HG03442 (cell line): ENCODE measurements around the gene SIRT5.

Experiments used
- ATAC-seq: cut with Tn5 transposase; IDR thresholded peaks from one replicate; pipeline ENCODE4 v1.9.1; 2021; ENCODE audit warnings: mild to moderate bottlenecking, moderate library complexity; ENCODE audit not compliant: unreplicated experiment

Gene SIRT5

DNA sequence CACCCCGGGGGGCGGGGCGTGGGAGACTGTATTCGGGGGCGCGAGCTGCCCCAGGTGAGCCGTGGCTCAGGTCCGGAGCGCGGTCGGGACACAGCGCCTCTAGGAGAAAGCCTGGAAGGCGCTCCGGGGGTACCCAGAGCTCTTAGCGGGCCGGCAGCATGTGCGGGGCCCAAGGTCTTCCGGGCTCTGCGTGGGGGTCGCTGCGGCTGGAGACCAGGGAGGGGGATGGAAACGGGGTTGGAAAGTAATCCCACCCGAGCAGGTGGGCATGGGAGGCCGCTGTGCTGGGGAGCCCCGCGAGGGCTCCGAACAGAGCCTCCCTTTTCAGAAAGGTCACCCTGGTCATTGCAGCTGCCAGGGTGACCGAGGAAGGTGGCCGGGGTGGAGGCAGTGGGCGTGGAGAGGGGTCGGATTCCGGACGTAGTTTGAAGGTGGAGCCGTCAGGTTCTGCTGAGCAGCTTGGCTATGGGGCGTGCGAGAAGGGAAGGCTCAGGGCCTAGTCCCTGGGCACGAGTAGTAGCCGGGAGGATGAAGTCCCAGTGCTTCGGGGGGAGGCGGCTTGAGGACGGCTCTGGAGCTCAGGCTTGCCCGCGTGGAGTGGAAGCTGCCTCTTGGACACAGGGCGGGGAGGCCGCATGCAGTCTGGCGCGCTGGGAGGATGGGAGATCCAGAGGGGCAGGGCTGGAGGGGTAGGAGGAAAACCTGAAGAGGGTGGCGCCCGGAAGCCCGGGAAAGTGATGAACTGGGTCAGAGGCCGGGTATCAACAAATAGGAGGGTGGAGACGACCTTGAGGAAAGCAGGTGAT is at the start of gene SIRT5:
Gene SIRT5 (plus strand): TSS at position 31 of the 806 bp plus-strand sequence. CDS start 9,510 bp downstream, outside the sequence.
- peak; percentile 53 for ATAC-seq

DNA sequence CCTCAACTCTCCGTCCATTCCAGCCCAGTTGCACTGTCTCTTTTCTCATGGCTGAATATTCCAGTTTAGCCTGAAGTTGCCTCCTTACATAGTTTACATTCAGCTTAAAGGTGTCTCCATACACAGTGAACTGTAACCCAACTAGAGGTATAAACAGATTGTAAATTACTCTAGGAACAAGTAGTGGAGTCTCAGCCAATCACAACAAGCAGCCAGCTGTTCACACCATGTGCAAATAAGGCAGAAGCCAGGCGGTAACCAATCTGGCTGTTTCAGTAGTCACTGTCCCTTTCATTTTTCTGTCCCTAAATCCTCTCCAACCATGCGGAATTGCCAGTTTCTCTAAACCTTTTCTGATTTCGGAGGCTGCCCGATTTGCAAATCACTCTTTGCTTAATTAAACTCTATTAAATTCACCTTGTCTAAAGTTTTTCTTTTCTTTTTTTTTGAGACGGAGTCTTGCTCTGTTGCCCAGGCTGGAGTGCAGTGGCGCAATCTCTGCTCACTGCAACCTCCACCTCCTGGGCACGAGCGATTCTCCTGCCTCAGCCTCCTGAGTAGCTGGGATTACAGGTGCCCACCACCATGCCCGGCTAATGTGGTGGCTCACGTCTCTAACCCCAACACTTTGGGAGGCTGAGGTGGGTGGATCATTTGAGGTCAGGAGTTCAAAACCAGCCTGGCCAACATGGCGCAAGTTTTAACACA is 49.4 kb upstream of the SIRT5 start:
- no peak for ATAC-seq

- no peak for ATAC-seq
Measured at GRCh38 chr6:13526357-13526726, 48.1 kb upstream of the SIRT5 start.

- peak; percentile 71 for ATAC-seq
Measured at GRCh38 chr6:13526727-13527670, 47.4 kb upstream of the SIRT5 start.

GRCh38 chr6:13527671-13528056 is 46.7 kb upstream of the SIRT5 start:
- no peak for ATAC-seq

DNA sequence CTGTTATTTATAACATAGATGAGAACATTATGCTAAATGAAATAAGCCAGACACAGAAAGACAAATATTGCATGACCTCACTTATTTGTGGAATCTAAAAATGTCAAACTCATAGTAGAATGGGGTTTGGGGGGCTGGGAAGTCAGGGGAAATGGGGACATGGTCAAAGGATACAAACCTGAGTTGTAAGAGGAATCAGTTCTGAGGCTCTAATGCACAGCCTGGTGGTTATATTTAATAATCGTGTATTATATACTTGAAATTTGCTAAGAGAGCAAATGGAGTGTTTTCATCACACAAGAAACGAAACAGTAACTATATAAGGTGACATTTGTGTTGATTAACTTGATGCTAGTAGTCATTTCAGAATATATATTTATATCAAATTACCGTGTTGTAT is 46.2 kb upstream of the SIRT5 start:
- ATAC-seq: no peak

DNA sequence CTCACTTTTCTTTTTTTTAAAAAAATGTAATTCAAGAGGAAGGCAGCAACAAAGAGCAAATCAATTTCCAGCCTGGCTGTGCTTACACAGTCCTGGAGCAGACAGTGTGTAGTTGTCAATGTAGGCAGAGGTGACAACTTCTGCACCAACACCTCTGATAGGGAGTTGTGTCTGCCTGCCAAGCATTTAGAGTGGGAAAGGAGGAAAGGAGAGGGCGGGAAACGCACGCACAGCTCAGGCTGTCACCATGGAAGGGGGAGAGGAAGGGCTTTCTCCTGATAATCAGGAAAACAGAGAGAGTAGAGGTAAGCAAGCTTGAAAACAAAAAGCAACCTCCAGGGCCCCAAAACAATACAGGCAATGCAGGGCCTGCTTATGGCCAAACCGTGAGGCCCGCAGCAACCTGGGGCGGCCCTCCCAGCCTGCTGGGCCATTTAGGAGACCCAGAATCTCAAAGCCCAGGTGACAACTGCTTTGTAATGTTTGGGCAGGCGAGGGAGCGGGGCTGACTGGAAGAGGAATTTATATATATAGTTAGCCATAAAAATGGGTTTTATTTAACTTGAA is 45.5 kb upstream of the SIRT5 start:
- ATAC-seq: no peak

GRCh38 chr6:13531956-13532355 is 42.4 kb upstream of the SIRT5 start:
- no peak for ATAC-seq

DNA sequence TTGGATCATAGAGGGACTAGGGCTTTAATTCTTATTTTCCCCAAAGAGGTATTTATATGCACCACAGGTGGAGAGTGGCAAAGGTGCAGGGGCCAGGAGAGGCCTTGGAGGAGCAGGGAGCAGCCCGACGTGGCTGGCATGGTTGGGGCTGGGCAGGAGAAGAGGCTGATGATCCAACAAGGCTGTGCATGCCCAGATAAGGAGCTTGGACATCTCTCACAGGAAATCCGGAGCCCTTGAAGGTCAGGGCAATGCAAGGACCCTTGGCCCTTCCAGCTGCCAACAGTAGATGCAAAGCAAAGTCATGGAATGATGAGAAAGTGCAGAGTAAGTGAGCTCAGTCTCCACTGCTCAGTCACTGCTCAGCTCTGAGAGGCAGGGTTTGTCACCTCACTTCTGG is 39.9 kb upstream of the SIRT5 start:
- no peak for ATAC-seq

GRCh38 chr6:13535306-13535705 is 39.1 kb upstream of the SIRT5 start:
- no peak for ATAC-seq

GRCh38 chr6:13536796-13537526 is 37.4 kb upstream of the SIRT5 start:
- no peak for ATAC-seq

DNA sequence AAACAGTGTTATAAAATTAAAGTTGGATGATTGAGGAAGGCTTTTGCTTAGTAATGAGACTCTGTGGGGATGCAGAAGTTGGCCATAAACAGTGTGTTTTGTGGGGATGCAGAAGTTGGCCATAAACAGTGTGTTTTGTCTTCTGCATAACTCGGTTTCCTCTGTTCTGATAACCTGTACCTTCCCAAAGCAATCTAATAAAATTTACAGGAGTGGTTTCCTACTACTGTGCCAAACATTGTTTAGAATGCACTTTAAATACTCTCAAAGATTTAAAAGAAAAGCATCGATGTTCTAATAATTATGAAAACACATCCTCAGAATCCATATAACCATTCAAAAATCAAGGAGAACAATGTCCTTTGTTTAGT is 36.9 kb upstream of the SIRT5 start:
- no peak for ATAC-seq

GRCh38 chr6:13538084-13538483 is 36.3 kb upstream of the SIRT5 start:
- no peak for ATAC-seq

DNA sequence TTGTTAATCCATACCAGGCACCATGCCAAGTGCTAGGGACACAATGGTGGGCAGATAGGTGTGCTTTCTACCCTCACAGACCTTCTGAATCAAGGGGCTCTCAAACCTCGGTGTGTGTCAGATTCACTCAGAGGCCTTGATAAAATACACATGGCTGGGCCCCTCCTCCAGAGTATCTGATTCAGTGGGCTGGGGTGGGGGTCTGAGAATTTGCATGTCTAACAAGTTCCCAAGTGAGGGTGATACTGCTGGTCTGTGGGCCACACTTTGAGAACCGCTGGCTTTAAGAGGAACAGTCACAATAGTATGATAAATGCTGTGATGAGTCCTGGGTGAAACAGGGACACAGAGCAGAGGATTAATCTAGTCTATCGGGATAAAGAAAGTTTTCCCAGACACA is 35.8 kb upstream of the SIRT5 start:
- no peak for ATAC-seq

DNA sequence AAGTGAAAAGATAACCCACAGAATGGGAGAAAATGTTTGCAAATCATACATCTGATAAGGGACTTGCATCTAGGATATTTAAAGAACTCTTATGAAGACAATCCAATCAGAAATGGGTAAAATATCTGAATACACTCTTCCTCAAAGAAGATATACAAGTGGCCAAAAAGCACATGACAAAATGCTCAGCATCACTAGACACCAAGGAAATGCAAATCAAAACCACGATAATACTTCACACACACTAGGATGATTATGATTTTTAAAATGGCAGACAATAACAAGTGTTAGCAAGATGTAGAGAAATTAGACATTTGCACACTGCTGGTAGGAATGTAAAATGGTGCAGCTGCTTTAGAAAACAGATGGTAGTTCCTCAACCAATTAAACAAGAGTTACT is 34.8 kb upstream of the SIRT5 start:
- no peak for ATAC-seq

- ATAC-seq: no peak
Measured at GRCh38 chr6:13541496-13541895, 32.9 kb upstream of the SIRT5 start.

DNA sequence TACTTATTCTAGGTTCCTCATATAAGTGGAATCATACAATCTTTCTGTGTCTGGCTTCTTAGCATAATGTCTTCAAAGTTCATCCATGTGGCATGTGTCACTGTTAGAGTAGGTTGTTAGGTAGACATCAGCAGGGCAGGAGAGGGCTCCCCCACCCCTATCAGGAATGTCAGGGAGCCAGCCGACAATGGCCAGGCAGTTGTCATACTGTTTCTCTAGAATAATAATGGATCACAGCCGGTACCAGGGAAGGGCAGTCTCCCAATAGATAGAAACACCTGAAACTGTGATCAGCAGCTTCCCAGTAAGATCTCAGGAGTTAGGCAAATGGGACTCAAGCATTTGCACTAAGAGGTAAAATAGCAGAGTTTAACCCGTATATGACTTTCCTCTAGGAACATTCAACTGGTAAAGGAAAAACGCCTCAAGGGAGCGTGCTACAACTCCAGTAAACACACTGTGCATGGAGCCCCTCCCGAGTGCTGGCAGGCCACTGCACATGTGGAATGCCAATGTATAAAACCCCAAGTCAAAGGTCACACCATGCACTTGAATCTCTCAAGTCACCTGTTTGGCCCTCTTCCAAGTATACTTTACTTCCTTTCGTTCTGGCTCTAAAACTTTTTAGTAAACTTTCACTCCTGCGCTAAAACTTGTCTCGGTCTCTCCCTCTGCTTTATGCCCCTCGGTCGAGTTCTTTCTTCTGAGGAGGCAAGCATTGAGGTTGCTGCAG is 29.8 kb upstream of the SIRT5 start:
- no peak for ATAC-seq

DNA sequence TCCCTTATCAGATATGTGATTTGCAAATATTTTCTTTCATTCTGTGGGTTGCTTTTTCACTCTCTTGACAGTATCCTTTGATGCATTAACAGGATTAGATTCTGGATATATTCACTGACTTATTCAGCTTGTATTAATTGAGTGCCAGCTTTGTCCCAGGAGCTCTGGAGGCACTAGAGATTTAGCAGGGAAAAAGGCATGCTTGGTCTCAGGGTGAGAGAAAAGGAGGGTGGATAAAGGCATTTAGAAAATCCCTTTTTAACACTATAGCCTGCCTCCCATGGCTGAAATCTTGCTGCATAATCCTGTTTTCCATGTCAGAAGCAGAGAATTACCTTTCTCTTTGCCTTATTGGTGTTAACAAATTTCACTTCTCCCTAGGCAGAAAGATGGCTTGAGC is 28.5 kb upstream of the SIRT5 start:
- no peak for ATAC-seq

- ATAC-seq: no peak
Measured at GRCh38 chr6:13548500-13549210, 25.7 kb upstream of the SIRT5 start.
